ENCODE measurements around the gene TRERF1.
"Not testable (repeated sequence)": the region's sequence is repeated elsewhere in the genome, so short reads cannot be mapped to it uniquely, and the experiment has no call there.

Gene TRERF1

GRCh38 chr6:42225029-42225339 lies 226.7 kb downstream of the TRERF1 start:
- DNase-seq (ENCODE audit: low read depth in 3 of 3): no peak

- no peak for DNase-seq (ENCODE audit: low read depth in 3 of 3)
Observed at GRCh38 chr6:42224222-42225028, 227.3 kb downstream of the TRERF1 start.

- DNase-seq (ENCODE audit: low read depth in 3 of 3): no peak
Observed at GRCh38 chr6:42222448-42222847, 229.3 kb downstream of the TRERF1 start.

GRCh38 chr6:42221546-42221945 lies 230.2 kb downstream of the TRERF1 start:
- DNase-seq (ENCODE audit: low read depth in 3 of 3): no peak

- no peak for DNase-seq (ENCODE audit: low read depth in 3 of 3)
Observed at GRCh38 chr6:42220807-42221206, 230.9 kb downstream of the TRERF1 start.

GRCh38 chr6:42217519-42218367 lies 234.0 kb downstream of the TRERF1 start, which contains the start of gene MRPS10:
MRPS10 (minus strand) TSS chr6:42217861; CDS start chr6:42217849, 12 bp downstream.
- peak; percentile 73 to 87 (median 81) for DNase-seq (ENCODE audit: low read depth in 3 of 3)

- DNase-seq (ENCODE audit: low read depth in 3 of 3): no peak
Observed at GRCh38 chr6:42217157-42217518, 234.6 kb downstream of the TRERF1 start.

- not testable (repeated sequence) for DNase-seq (ENCODE audit: low read depth in 3 of 3)
Observed at GRCh38 chr6:42216495-42216894, 235.2 kb downstream of the TRERF1 start.

- DNase-seq (ENCODE audit: low read depth in 3 of 3): no peak
Observed at GRCh38 chr6:42212442-42212841, 239.3 kb downstream of the TRERF1 start.

GRCh38 chr6:42211726-42212125 lies 240.0 kb downstream of the TRERF1 start:
- no peak for DNase-seq (ENCODE audit: low read depth in 3 of 3)

- DNase-seq (ENCODE audit: low read depth in 3 of 3): no peak
Observed at GRCh38 chr6:42210551-42210950, 241.2 kb downstream of the TRERF1 start.

GRCh38 chr6:42207559-42207958 lies 244.2 kb downstream of the TRERF1 start:
- not testable (repeated sequence) for DNase-seq (ENCODE audit: low read depth in 3 of 3)

GRCh38 chr6:42204768-42205282 lies 246.9 kb downstream of the TRERF1 start:
- no peak for DNase-seq (ENCODE audit: low read depth in 3 of 3)

- DNase-seq (ENCODE audit: low read depth in 3 of 3): no peak
Observed at GRCh38 chr6:42203183-42203582, 248.5 kb downstream of the TRERF1 start.

GRCh38 chr6:42202131-42202915 lies 249.4 kb downstream of the TRERF1 start:
- not testable (repeated sequence) for DNase-seq (ENCODE audit: low read depth in 3 of 3)

GRCh38 chr6:42201382-42201781 lies 250.3 kb downstream of the TRERF1 start:
- no peak for DNase-seq (ENCODE audit: low read depth in 3 of 3)

GRCh38 chr6:42200035-42200434 lies 251.7 kb downstream of the TRERF1 start:
- DNase-seq (ENCODE audit: low read depth in 3 of 3): no peak

GRCh38 chr6:42199106-42199981 lies 252.4 kb downstream of the TRERF1 start:
- DNase-seq (ENCODE audit: low read depth in 3 of 3): no peak

- DNase-seq (ENCODE audit: low read depth in 3 of 3): no peak
Observed at GRCh38 chr6:42197555-42198362, 254.0 kb downstream of the TRERF1 start.

GRCh38 chr6:42195415-42195814 lies 256.3 kb downstream of the TRERF1 start:
- no peak for DNase-seq (ENCODE audit: low read depth in 3 of 3)

Measured in stimulated activated CD4-positive, alpha-beta T cell treated with anti-CD3 and anti-CD28 coated beads, TNF-alpha, amount 100 ng/mL, for 4 hours (primary cell).